Epithelial cell of proximal tubule (primary cell): ENCODE measurements around the gene CLDN10. TPM values are rescaled to one million over a fixed set of nuclear protein-coding genes. Genes with fewer than 3 reads are reported as not detected.
A peak's percentile ranks its signal among the peaks of the same experiment; 100 is the strongest.

Source experiments
- DNase-seq: peaks from one replicate; pipeline ENCODE4 v3.0.0-alpha.2; 2011; ENCODE audit warnings: low read depth
- H3K4me3 ChIP-seq: 2 replicates; pipeline ENCODE4 v1.5.1; 2011; ENCODE audit warnings: low read depth, mild to moderate bottlenecking, low read length
- CTCF ChIP-seq: conservative IDR thresholded peaks from 2 replicates; pipeline ENCODE4 v1.5.1; 2012; ENCODE audit warnings: low read depth, mild to moderate bottlenecking, low read length
- total RNA-seq: library from RNA; depleted of rRNA; stranded (reverse); fragments of >200 nt; gene quantifications from 2 replicates; pipeline ENCODE4 v1.2.3, GENCODE V29; 2015

The CLDN10 gene
- total RNA-seq, 1 donor from 2014 or later: 65.2 TPM

- TF ChIP-seq CTCF: no peak
- no peak for DNase-seq
- no peak overlapping the region for H3K4me3 ChIP-seq
Observed at GRCh38 chr13:95523598-95523997, 28.9 kb upstream of the CLDN10 start.

- H3K4me3 ChIP-seq: no peak overlapping the region
- TF ChIP-seq CTCF: no peak
- DNase-seq: no peak
Observed at GRCh38 chr13:95524264-95524901, 28.1 kb upstream of the CLDN10 start.

- no peak for DNase-seq
- no peak overlapping the region for H3K4me3 ChIP-seq
- TF ChIP-seq CTCF: no peak
Observed at GRCh38 chr13:95527955-95528354, 24.6 kb upstream of the CLDN10 start.

- peak; percentile 24 for TF ChIP-seq CTCF
- peak; percentile 72 for DNase-seq
- H3K4me3 ChIP-seq: no peak overlapping the region
Observed at GRCh38 chr13:95530178-95530577, 22.3 kb upstream of the CLDN10 start.

GRCh38 chr13:95533545-95534160, 18.9 kb upstream of the CLDN10 start:
- no peak for DNase-seq
- TF ChIP-seq CTCF: no peak
- H3K4me3 ChIP-seq: peak overlapping the region; percentile 57

GRCh38 chr13:95535243-95535642, 17.3 kb upstream of the CLDN10 start:
- no peak overlapping the region for H3K4me3 ChIP-seq
- peak; percentile 86 for DNase-seq
- peak; percentile 4 for TF ChIP-seq CTCF
